Measurements from ENCODE around the gene PYGO2. TPM values are rescaled to one million over a fixed set of nuclear protein-coding genes. Genes with fewer than 3 reads are reported as not detected.
A peak's percentile ranks its signal among the peaks of the same experiment; 100 is the strongest.

The PYGO2 gene
- total RNA-seq, 1 donor from 2014 or later = 18.4 TPM

GRCh38 chr1:154962156-154962749 lies 671 bp upstream of the PYGO2 start:
- no peak for DNase-seq (ENCODE audit: low read depth)

- no peak for DNase-seq (ENCODE audit: low read depth)
These were observed 991 bp downstream of the PYGO2 start for GRCh38 chr1:154960446-154961136.

- DNase-seq (ENCODE audit: low read depth) = no peak
These were observed 2.2 kb downstream of the PYGO2 start for GRCh38 chr1:154959426-154959780.

GRCh38 chr1:154958681-154959425 lies 2.7 kb downstream of the PYGO2 start:
- no peak for DNase-seq (ENCODE audit: low read depth)

- DNase-seq (ENCODE audit: low read depth) = no peak
These were observed 3.5 kb downstream of the PYGO2 start for GRCh38 chr1:154958036-154958435.

GRCh38 chr1:154957091-154957657 lies 4.4 kb downstream of the PYGO2 start:
- no peak for DNase-seq (ENCODE audit: low read depth)

- DNase-seq (ENCODE audit: low read depth) = no peak
These were observed 5.0 kb downstream of the PYGO2 start for GRCh38 chr1:154956544-154956941.

GRCh38 chr1:154955718-154956543 lies 5.7 kb downstream of the PYGO2 start, which contains the start of gene PBXIP1:
Gene PBXIP1, minus strand, starts transcription at chr1:154956099. Its CDS starts 2,378 bp downstream, at chr1:154953721.
- peak; percentile 94 for DNase-seq (ENCODE audit: low read depth)

- peak; percentile 81 for DNase-seq (ENCODE audit: low read depth)
These were observed 6.4 kb downstream of the PYGO2 start for GRCh38 chr1:154955039-154955717.

- DNase-seq (ENCODE audit: low read depth) = no peak
These were observed 7.0 kb downstream of the PYGO2 start for GRCh38 chr1:154954541-154954940.

GRCh38 chr1:154953611-154954038 lies 8.0 kb downstream of the PYGO2 start:
- no peak for DNase-seq (ENCODE audit: low read depth)

GRCh38 chr1:154952664-154953063 lies 8.9 kb downstream of the PYGO2 start:
- DNase-seq (ENCODE audit: low read depth) = no peak

GRCh38 chr1:154951901-154952657 lies 9.5 kb downstream of the PYGO2 start:
- DNase-seq (ENCODE audit: low read depth) = no peak

GRCh38 chr1:154948079-154948478 lies 13.5 kb downstream of the PYGO2 start:
- no peak for DNase-seq (ENCODE audit: low read depth)

GRCh38 chr1:154945962-154946850 lies 15.4 kb downstream of the PYGO2 start:
- DNase-seq (ENCODE audit: low read depth) = no peak

GRCh38 chr1:154945160-154945961 lies 16.2 kb downstream of the PYGO2 start:
- DNase-seq (ENCODE audit: low read depth) = no peak

GRCh38 chr1:154944401-154945159 lies 17.0 kb downstream of the PYGO2 start:
- no peak for DNase-seq (ENCODE audit: low read depth)

All from renal cortical epithelial cell (primary cell).